ENCODE results near the gene HAO1.

The HAO1 gene

DNA sequence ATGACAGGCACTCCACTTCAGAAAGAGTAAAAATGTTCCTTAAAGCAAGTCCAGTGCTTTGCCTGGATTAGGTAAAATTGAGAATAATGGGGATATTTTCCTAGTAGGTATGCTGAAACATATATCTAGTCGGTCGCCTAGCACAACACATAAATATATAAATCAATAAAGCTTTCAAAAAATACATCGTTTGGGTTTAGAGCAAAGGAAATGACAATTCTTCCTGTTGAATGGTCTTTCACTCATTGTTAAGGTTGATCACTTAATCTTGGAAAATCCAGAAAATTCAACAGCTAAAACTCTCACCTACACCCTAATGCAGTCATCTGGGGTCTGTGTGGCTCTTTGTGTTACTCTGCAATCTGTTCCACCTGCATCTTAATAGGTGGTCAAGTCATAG lies 13.9 kb downstream of the HAO1 start:
- DNase-seq = no peak

DNA sequence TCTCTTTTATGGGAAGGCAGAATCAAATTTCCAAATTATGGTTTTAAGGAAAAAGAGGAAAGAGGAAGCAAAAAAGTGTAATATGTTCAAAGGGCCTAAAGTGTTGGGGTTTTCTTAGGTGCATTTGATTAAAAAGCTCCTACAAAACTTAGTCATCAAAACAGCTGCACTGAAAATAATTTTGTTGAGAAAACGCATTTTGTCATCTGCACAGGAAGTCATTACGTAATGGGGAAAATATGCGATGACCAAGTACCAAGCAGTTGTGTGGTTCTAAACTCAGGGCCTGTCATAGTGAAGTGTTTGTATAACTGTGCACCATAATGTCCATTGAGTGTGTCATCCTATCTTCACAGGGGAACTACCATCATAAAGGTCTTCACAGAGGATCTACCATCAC lies 15.6 kb downstream of the HAO1 start:
- no peak for DNase-seq

GRCh38 chr20:7916648-7917047 lies 23.6 kb downstream of the HAO1 start:
- DNase-seq = no peak

DNA sequence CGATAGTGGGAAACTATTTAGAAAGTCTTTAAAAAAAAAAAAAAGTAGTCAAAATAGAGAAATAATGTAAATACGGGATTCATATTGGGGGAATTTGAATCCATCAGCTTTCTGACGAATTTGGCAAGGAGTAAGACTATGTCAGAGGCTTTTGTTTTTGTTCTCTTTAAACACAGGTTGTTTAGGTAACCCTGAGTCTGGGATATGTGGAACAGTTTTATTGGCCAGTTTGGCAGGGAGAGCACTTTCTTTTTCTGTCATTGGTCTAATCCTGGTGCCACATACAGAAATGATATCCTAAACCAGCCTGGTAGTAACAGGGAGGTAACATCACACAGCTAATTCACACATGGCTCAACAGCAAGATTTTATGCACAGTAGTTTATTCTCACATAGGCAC lies 27.7 kb downstream of the HAO1 start:
- DNase-seq = no peak

DNA sequence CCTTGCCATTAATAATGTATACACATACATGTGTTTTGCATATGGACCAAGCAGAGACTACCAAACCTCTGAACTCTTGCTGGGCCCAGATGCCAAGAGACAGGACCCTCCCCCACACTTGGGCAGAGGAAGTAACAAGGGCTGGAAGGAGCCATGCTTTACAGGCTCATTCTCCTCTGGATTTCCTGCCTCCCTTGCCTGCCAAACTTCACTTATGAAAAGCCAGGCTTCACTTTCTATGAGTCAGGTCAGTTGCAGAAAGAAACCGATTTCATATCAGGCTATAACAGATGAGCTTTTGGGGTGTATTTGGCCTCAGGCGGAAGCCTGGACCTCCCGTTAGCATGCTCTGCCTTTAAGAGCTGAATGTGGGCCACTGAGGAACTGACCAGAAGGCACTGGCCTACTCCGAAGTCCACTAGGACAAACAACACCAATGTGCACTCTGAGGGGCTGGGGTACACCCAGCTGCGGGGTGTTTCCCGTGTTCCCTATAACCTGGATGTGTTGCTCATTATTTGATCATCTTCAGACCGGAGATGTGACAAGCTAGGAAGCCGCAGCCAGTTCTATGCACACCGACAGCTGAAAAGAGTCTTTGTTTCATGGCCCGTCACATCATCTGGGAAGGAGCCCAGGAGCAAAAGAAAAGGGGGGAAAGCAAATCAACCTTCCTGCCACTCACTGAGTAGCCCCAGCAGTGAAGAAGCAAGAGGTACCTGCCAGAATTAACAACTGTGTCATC lies 28.5 kb downstream of the HAO1 start:
- no peak for DNase-seq

GRCh38 chr20:7908905-7909304 lies 31.4 kb downstream of the HAO1 start:
- no peak for DNase-seq

DNA sequence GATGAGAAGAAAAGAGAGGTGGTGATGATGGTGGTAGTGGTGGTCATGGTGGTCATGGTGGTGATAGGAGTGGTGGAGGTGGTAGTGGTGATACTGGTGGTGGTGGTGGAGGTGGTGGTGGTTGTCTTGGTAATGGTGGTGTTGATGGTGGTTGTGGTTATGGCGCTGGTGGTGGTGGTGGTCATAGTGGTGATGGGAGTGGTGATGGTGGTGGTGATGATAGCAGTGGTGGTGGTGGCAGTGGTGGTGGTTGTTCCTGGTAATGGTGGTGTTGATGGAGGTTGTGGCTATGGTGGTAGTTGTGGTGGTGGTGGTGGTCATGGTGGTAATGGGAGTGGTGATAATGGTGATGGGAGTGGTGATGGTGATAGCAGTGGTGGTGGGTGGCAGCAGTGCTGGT lies 36.8 kb downstream of the HAO1 start:
- DNase-seq = no peak

DNA sequence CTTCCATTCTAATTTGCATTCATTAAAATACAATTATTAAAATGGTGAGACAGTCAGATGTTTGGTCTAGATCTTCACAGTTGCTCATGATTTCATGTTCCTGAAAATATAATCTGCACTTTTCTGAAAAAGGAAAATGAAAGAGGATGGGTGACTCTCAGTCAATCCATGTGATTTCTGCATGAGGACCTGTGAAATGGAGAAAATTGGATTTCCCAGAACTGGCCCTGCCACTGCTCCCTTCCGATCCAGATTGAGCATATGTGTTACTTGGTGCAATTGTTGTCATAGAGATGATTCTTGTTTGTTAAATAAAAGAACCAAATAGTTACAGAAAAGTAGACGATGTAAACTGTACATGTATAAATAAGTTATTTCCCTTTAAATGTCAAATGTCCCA lies 37.4 kb downstream of the HAO1 start:
- no peak for DNase-seq

DNA sequence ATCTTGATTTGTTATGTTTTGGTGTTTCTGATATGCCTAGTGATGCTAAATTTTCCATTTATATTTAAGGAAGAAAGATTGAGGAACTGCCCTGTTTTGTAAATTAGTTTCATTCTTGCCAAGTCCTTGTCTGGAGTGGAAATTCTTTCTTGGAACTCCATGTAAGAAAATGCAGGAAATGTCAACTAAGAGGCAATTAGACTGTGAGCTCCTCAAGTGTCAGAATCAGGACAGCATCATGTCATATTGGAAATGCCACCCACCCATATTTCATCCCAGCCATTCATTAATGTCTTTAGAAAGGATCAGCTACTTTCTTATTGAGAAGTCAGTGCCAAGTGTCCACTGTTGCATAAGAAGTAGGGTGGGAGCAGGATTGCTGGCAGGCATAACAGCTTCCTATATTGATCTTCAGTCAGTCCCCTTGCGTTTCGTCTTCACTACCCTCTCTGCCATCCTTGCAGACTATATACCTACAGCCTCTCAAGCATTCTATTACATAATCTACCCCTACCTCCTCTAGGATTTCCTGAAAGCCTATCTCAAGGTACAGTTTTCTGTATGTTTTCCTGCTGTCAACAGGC lies 42.4 kb downstream of the HAO1 start:
- DNase-seq = no peak

DNA sequence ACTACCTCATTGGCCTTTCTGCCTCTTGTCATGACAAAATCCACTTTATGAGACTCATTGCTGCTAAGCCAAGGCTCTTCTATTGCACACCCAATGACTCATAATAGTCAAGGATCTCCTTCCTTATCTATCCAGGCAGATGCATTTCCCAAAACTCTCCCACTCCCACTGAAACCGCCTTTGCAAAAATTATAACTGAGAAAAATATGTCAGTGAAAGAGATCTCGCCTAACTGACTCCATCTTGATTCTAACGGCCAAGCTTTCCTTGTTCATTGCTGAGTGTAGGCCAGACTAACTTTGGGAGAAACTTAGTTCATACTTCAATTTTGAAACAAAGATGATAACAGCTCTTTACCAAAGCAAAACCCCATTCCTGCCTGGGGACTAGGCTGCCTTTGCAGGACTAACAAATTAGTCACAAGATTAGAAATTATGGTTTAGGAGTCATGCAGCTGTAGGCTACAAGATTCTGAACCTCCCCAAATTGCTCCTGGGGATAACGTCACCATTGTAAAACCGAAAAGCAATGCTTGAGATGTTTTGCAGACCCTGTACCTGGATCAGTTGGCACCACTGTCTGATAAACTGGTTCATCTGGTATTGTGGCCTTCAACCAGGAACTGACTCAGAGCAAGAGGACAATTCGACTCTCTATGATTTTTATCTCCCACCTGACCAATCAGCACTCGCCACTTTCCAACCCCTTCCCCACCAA lies 47.1 kb downstream of the HAO1 start:
- DNase-seq = no peak

GRCh38 chr20:7891705-7892104 lies 48.6 kb downstream of the HAO1 start:
- no peak for DNase-seq

GRCh38 chr20:7889736-7890135 lies 50.5 kb downstream of the HAO1 start:
- no peak for DNase-seq

- DNase-seq = no peak
These were observed 56.5 kb downstream of the HAO1 start for GRCh38 chr20:7883741-7884140.

GRCh38 chr20:7883309-7883708 lies 56.9 kb downstream of the HAO1 start:
- DNase-seq = no peak

DNA sequence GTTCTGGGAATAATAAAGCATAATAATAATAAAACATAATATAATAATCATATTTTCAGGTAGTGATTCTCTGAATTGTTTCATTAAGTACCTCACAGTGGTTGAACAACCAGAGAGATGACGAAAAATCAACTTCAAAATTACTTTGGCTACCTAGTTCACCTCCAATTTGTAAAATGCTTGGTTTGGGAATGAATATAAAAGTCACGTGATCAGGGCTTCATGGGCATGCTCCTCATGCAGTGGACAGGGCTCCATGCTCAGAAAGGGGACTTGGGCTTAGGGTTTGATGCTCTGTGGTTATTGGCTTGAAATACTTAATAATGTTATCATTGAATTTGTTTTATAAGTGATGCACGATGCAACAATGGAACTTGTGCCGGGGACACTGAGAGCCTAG lies 58.2 kb downstream of the HAO1 start:
- DNase-seq = no peak

GRCh38 chr20:7881551-7881950 lies 58.7 kb downstream of the HAO1 start:
- DNase-seq = no peak

DNA sequence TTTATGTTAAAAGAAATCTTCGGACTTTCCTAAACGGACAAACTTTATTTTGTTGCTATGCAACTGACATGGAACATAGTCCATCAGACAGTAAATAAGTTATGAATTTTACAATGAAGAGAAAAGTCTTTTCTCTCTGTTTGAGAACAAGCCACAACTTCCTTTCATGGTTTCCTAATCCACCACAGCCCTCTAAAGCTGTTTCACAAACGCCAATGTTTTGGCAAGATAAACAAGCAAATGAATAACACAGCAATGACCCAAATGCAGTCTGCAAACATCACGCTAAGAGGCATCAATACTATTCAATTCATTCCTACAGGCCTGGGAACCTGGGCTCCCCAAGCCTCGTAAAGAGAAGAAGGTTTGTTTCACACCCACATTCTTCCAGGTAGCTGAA lies 60.4 kb downstream of the HAO1 start:
- no peak for DNase-seq

DNA sequence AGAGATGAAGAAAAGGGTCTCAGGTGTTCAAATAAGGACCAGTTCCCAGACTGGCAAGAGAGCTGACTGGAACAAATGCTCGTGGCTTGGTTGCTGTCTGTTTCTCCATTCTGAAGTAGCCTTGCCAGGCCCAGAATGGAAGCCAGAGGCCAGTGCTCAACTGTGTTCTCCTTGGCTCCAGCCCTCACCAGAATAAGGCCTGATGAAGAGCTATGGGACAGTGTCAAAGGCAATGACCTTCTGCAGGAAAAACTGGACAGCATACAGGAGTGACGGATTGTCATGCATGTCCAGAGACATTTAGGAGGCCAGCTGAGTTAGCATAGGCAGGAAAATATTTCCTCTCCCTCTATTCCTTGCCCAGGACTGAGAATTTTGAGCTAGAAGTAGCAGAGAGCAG lies 72.2 kb downstream of the HAO1 start:
- no peak for DNase-seq

GRCh38 chr20:7866285-7866684 lies 74.0 kb downstream of the HAO1 start:
- DNase-seq = no peak

- DNase-seq = no peak
These were observed 80.9 kb downstream of the HAO1 start for GRCh38 chr20:7859356-7859802.

- no peak for DNase-seq
These were observed 81.5 kb downstream of the HAO1 start for GRCh38 chr20:7858734-7859250.

DNA sequence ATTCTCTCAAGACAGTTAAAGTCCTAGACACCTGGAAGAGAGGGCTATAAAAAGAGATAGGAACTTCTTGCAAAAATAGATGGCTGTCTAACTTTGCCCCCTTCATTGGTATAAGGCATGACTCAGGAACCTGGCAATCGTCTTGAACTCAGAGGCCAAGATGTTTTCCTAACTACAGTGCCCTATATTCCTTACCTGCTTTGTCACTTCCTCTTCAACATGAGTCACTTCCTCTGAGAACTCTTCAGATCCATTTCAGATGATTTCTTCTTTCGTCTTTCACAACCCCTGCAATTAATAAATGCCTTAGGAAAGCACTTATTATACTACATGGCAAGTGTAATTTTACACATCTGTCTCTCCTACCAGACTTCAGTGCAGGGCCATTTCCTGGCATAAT lies 83.5 kb downstream of the HAO1 start:
- no peak for DNase-seq

GRCh38 chr20:7855545-7855944 lies 84.7 kb downstream of the HAO1 start:
- DNase-seq = no peak

DNA sequence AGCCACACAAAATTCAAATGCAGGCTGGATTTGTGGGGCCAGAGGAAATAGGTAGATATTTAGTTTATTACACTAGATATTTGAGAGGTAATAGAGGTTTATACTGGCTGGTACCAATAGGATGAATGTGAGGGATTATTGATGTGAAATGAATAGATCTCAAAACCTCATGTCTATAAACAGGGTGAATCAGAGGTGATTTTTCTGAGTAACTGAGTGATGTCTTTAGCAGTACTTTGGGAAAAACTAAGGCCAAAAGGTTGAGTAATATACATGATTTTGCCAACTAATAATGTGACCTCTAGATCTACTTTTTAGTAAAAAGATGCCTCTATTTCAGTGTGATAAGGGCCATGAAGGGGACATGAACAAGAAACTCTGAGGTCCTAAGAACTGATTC lies 86.8 kb downstream of the HAO1 start:
- no peak for DNase-seq
